Measurements from ENCODE around the gene ST3GAL6.
A peak's percentile ranks its signal among the peaks of the same experiment; 100 is the strongest.

Gene ST3GAL6

GRCh38 chr3:98778383-98778782, 15.2 kb downstream of the ST3GAL6 start:
- no peak for DNase-seq

GRCh38 chr3:98778852-98779413, 15.8 kb downstream of the ST3GAL6 start:
- no peak for DNase-seq

- DNase-seq = no peak
Measured at GRCh38 chr3:98779541-98780335, 16.6 kb downstream of the ST3GAL6 start.

- no peak for DNase-seq
Measured at GRCh38 chr3:98780343-98780742, 17.2 kb downstream of the ST3GAL6 start.

GRCh38 chr3:98782824-98783500, 19.8 kb downstream of the ST3GAL6 start:
- no peak for DNase-seq

GRCh38 chr3:98784042-98784441, 20.9 kb downstream of the ST3GAL6 start:
- DNase-seq = no peak

GRCh38 chr3:98784666-98785600, 21.8 kb downstream of the ST3GAL6 start:
- peak in 1 of 5 experiments; percentile 62 for DNase-seq

- DNase-seq = peak in 1 of 5 experiments; percentile 17
Measured at GRCh38 chr3:98786364-98787006, 23.3 kb downstream of the ST3GAL6 start.

GRCh38 chr3:98787181-98787580, 24.0 kb downstream of the ST3GAL6 start:
- no peak for DNase-seq

GRCh38 chr3:98788651-98789050, 25.5 kb downstream of the ST3GAL6 start:
- DNase-seq = no peak

GRCh38 chr3:98791341-98792325, 28.5 kb downstream of the ST3GAL6 start:
- DNase-seq = no peak

GRCh38 chr3:98793971-98794370, 30.8 kb downstream of the ST3GAL6 start:
- no peak for DNase-seq

GRCh38 chr3:98796334-98796733, 33.2 kb downstream of the ST3GAL6 start:
- no peak for DNase-seq

- no peak for DNase-seq
Measured at GRCh38 chr3:98797905-98798304, 34.8 kb downstream of the ST3GAL6 start.

- no peak for DNase-seq
Measured at GRCh38 chr3:98798820-98799219, 35.7 kb downstream of the ST3GAL6 start.

GRCh38 chr3:98799479-98799878, 36.3 kb downstream of the ST3GAL6 start:
- no peak for DNase-seq

GRCh38 chr3:98800401-98800800, 37.3 kb downstream of the ST3GAL6 start:
- DNase-seq = no peak

- no peak for DNase-seq
Measured at GRCh38 chr3:98801043-98801747, 38.1 kb downstream of the ST3GAL6 start.

- no peak for DNase-seq
Measured at GRCh38 chr3:98805571-98805970, 42.4 kb downstream of the ST3GAL6 start.

- DNase-seq = no peak
Measured at GRCh38 chr3:98806521-98806920, 43.4 kb downstream of the ST3GAL6 start.

Measured in T-helper 2 cell (primary cell).